GM12891 (cell line): ENCODE data around the gene TRIM39.

ENCODE experiments used
- PAX5 ChIP-seq: IDR thresholded peaks from 2 replicates; pipeline ENCODE4 v1.6.1; 2011; ENCODE audit warnings: low read length, moderate library complexity, mild to moderate bottlenecking; ENCODE audit not compliant: insufficient read depth, severe bottlenecking
- POLR2A ChIP-seq: IDR thresholded peaks from 2 replicates; pipeline ENCODE4 v1.6.1; 2011; ENCODE audit warnings: low read depth, low read length, control low read depth
- POLR2AphosphoS5 ChIP-seq: IDR thresholded peaks from 2 replicates; pipeline ENCODE4 v1.6.1; 2011; ENCODE audit warnings: low read depth, low read length, control low read depth
- SPI1 ChIP-seq: IDR thresholded peaks from 2 replicates; pipeline ENCODE4 v1.6.1; 2011; ENCODE audit warnings: low read depth, low read length, control low read depth
- TAF1 ChIP-seq: IDR thresholded peaks from 2 replicates; pipeline ENCODE4 v1.6.1; 2011; ENCODE audit warnings: low read depth, low read length, control low read depth

DNA sequence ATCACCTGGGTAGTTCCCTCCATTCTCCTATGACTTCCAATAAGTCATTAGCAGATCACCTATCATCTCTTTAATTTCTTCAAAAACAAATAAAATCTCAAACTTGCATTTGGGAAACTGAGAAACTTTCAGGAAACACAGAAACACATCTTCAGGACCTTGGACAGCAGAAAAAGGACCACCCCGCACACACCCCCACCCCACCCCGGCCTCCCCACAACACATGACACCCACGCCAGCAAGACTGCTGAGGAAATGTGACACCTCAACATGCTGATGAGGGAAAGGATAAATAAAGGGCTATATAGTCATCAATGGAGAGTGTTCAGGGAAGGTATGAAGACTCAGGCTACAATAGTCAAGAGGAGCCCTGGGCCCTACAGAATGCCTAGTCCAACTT is 15.6 kb upstream of the TRIM39 start:
- TF ChIP-seq POLR2AphosphoS5 (no peak), TAF1 (no peak), POLR2A (no peak), PAX5 (no peak), SPI1 (no peak)
